HepG2 (cell line): ENCODE measurements around the gene FGF23. TPM values are rescaled to one million over a fixed set of nuclear protein-coding genes. Genes with fewer than 3 reads are reported as not detected.

ENCODE experiments used
- ATAC-seq: fragments of 200-7000 bp; cut with Tn5 transposase; 3 replicates; pipeline ENCODE4 v1.9.1; 2020; ENCODE audit warnings: mild to moderate bottlenecking, moderate library complexity
- BruUV-seq: library from RNA; stranded (reverse); fragments of 400-500 nt; replicated peaks from 2 replicates; lab custom pipeline; 2021; lab: Mats Ljungman, UMichigan
- CTCF ChIA-PET: fragments of 300-600 bp; formaldehyde crosslinking; extraction: SDS; loops from one replicate; lab custom pipeline; 2021; ENCODE audit warnings: low total read pairs, inconsistent platforms, low intra/inter-chr PET ratio; lab: Yijun Ruan, JAX
- POLR2A ChIA-PET: fragments of 350-600 bp; sonication (Branson Sonifier 250); formaldehyde crosslinking; loops from one replicate; lab custom pipeline; 2020; ENCODE audit warnings: antibody characterized with exemption, inconsistent platforms; lab: Yijun Ruan, JAX
- DNase-seq: peaks from one replicate; pipeline ENCODE4 v3.0.0-alpha.2; 2015; ENCODE audit warnings: low spot score
- FAIRE-seq: peaks from 3 replicates; lab custom pipeline; 2011; peaks lifted over from hg19 to GRCh38; lab: Jason Lieb, UNC
- H2AFZ ChIP-seq: one replicate; pipeline ENCODE4 v1.6.1; 2011; ENCODE audit warnings: low read length, inconsistent platforms
- H3K27ac ChIP-seq: fragments of 300-600 bp; 3 replicates; pipeline ENCODE4 v1.8.0; 2011; ENCODE audit warnings: mixed run types, mild to moderate bottlenecking, mixed read lengths, low read length, inconsistent platforms; ENCODE audit not compliant: insufficient read depth; ENCODE audit errors: extremely low read length
- H3K27me3 ChIP-seq, 2 experiments: fragments of 200-600 bp in 1 of 2; 2 replicates in 1 of 2; 3 replicates in 1 of 2; pipeline versions ENCODE4 v1.6.0 to v1.8.0; 2011; ENCODE audit warnings: low read length in 2 of 2, mild to moderate bottlenecking in 2 of 2, moderate library complexity in 2 of 2, inconsistent platforms in 1 of 2; ENCODE audit not compliant: insufficient read depth in 2 of 2, control insufficient read depth in 1 of 2
- H3K36me3 ChIP-seq, 2 experiments: fragments of 200-600 bp in 1 of 2; replicated peaks in 1 of 2; 2 replicates in 1 of 2; 3 replicates in 1 of 2; pipeline versions ENCODE4 v1.5.1 to v1.8.0; 2011; ENCODE audit warnings: low read length in 2 of 2, inconsistent platforms in 1 of 2; ENCODE audit not compliant: insufficient read depth in 2 of 2, control insufficient read depth in 1 of 2
- H3K4me1 ChIP-seq: 2 replicates; pipeline ENCODE4 v1.5.1; 2012; ENCODE audit warnings: low read length, inconsistent platforms; ENCODE audit not compliant: insufficient read depth
- H3K4me2 ChIP-seq: 2 replicates; pipeline ENCODE4 v1.6.0; 2011; ENCODE audit warnings: low read depth, low read length, inconsistent platforms
- H3K4me3 ChIP-seq, 3 experiments: fragments of 200-600 bp in 1 of 3; sonication (generic), shearing (Covaris generic) in 1 of 3; replicated peaks in 1 of 3; 2 replicates each; pipeline ENCODE4 v1.5.1; 2011 to 2016; ENCODE audit warnings: low read length in 3 of 3, inconsistent platforms in 2 of 3, low read depth in 2 of 3, mild to moderate bottlenecking in 2 of 3, control low read depth in 1 of 3, mixed read lengths in 1 of 3; ENCODE audit not compliant: insufficient read depth in 1 of 3
- H3K79me2 ChIP-seq: one replicate; pipeline ENCODE4 v1.6.1; 2011; ENCODE audit warnings: low read length, inconsistent platforms; ENCODE audit not compliant: insufficient read depth
- H3K9ac ChIP-seq: 2 replicates; pipeline ENCODE4 v1.6.0; 2011; ENCODE audit warnings: mild to moderate bottlenecking, low read depth, low read length, inconsistent platforms; ENCODE audit not compliant: insufficient read depth
- H3K9me3 ChIP-seq: 2 replicates; pipeline ENCODE4 v1.5.1; 2012; ENCODE audit warnings: mild to moderate bottlenecking, low read length
- H4K20me1 ChIP-seq: 2 replicates; pipeline ENCODE4 v1.6.0; 2011; ENCODE audit warnings: inconsistent platforms, mild to moderate bottlenecking, low read length, moderate library complexity; ENCODE audit not compliant: insufficient read depth
- ASH2L ChIP-seq: fragments of 300-600, 200-600 bp; sonication (generic); IDR thresholded peaks from 2 replicates; pipeline ENCODE4 v1.7.0; 2017; ENCODE audit warnings: low read depth, mild to moderate bottlenecking, moderate library complexity, mixed read lengths, low read length; ENCODE audit not compliant: insufficient read length
- ESRRA ChIP-seq: sonication (generic); formaldehyde crosslinking; IDR thresholded peaks from 2 replicates; pipeline ENCODE4 v1.5.1; 2020; ENCODE audit warnings: mild to moderate bottlenecking, low read depth, missing genetic modification reagents
- KLF9 ChIP-seq: IDR thresholded peaks from 2 replicates; pipeline ENCODE4 v1.6.1; 2016; ENCODE audit warnings: low read depth
- NR2F2 ChIP-seq: IDR thresholded peaks from 2 replicates; pipeline ENCODE4 v1.6.1; 2012; ENCODE audit warnings: low read depth, inconsistent platforms, borderline replicate concordance
- THAP9 ChIP-seq: sonication (generic); formaldehyde crosslinking; IDR thresholded peaks from 2 replicates; pipeline ENCODE4; 2020; ENCODE audit warnings: missing genetic modification reagents, mild to moderate bottlenecking, borderline replicate concordance
- ZNF816 ChIP-seq: sonication (generic); formaldehyde crosslinking; IDR thresholded peaks from 2 replicates; pipeline ENCODE4 v1.8.0; 2022; ENCODE audit warnings: missing genetic modification reagents, mild to moderate bottlenecking, borderline replicate concordance
- WGBS: methylation state at CpG from one replicate; pipeline ENCODE4 v1.1.6; 2017; ENCODE audit warnings: low lambda C conversion rate; 5-methylcytosine and 5-hydroxymethylcytosine counted together
- in situ Hi-C: cut with HindIII; loops from 2 replicates; pipeline ENCODE4 v1.10.0; 2017; ENCODE audit warnings: low pct_unique_long_range_greater_than_20kb; ENCODE audit not compliant: extremely low pct_ligation_motif_present
- intact Hi-C: fragments of 100-400 bp; cut with micrococcal nuclease; formaldehyde crosslinking; loops from one replicate; pipeline ENCODE4 v1.10.0; 2022; ENCODE audit not compliant: unreplicated experiment
- polyA plus RNA-seq, 8 experiments: library from polyadenylated mRNA; depleted of rRNA in 3 of 8; stranded (reverse) in 7 of 8; unstranded in 1 of 8; fragments of >200 nt; fragmentation: Illumina TruSeq in 4 of 8; extraction: Trizol in 4 of 8; gene quantifications; 2 replicates each; pipeline versions ENCODE4 v1.2.1 to v1.2.3, GENCODE V29; 2011 to 2016; ENCODE audit warnings: low read depth in 4 of 8, missing spikeins in 1 of 8, mixed read lengths in 1 of 8; ENCODE audit not compliant: insufficient read depth in 1 of 8
- total RNA-seq, 5 experiments: library from RNA; depleted of rRNA; stranded (reverse); fragments of >200 nt; fragmentation: Illumina TruSeq; extraction: Trizol; gene quantifications; 2 replicates each; pipeline ENCODE4 v1.2.3, GENCODE V29; 2016; ENCODE audit warnings: low read depth in 1 of 5

FGF23 gene
- total and polyA plus RNA-seq, 2 of the 13 experiments (the other 11 are each of a cell fraction or from before 2014, with no cell fraction given): not detected

- no peak for TF ChIP-seq ASH2L
Measured at GRCh38 chr12:4378772-4379171, 740 bp downstream of the FGF23 start (continued).

GRCh38 chr12:4375449-4375848, 4.1 kb downstream of the FGF23 start:
- H3K4me2 ChIP-seq: no peak overlapping the region
- H3K9me3 ChIP-seq: no peaks in the 10 kb centered on the region
- no peaks in the 10 kb centered on the region for H3K36me3 ChIP-seq
- DNase-seq: no peak
- TF ChIP-seq NR2F2 (no peak), ZNF816 (CRISPR knock-in tag) (no peak), KLF9 (no peak), THAP9 (CRISPR knock-in tag) (no peak), ESRRA (CRISPR knock-in tag) (0 out of 2 replicates have a peak, but pooled peaks have one; percentile 52)
- H3K27me3 ChIP-seq: peaks cover 5 to 40% of the 10 kb centered on the region in 2 experiments; a peak in 3 of 5 replicates
- H3K9ac ChIP-seq: no peak overlapping the region
- ATAC-seq: no peak
- no peak overlapping the region for H3K27ac ChIP-seq
- CTCF ChIA-PET: no interaction called here
- no peak overlapping the region for H3K4me3 ChIP-seq
- FAIRE-seq: no peak
- 0% methylated on average over 5 of the region's 6 CpGs for WGBS
- intact Hi-C loops: no loop called here
- H2AFZ ChIP-seq: no peak overlapping the region
- peaks cover 20% of the 10 kb centered on the region for H3K4me1 ChIP-seq
- no TSS peak for BruUV-seq
- no peaks in the 10 kb centered on the region for H3K79me2 ChIP-seq
- POLR2A ChIA-PET: no interaction called here
- in situ Hi-C loops: no loop called here
- H4K20me1 ChIP-seq: no peaks in the 10 kb centered on the region
